Stimulated activated CD8-positive, alpha-beta memory T cell treated with anti-CD3 and anti-CD28 coated beads, Interleukin-7, amount 100 ng/mL, for 24 hours (primary cell): ENCODE measurements around the gene ARHGAP28.

Experiments
- DNase-seq: peaks from one replicate; pipeline ENCODE4 v3.0.0-alpha.2; 2020; ENCODE audit warnings: low read depth

The ARHGAP28 gene

GRCh38 chr18:6961331-6961730 lies 231.8 kb downstream of the ARHGAP28 start:
- no peak for DNase-seq

DNA sequence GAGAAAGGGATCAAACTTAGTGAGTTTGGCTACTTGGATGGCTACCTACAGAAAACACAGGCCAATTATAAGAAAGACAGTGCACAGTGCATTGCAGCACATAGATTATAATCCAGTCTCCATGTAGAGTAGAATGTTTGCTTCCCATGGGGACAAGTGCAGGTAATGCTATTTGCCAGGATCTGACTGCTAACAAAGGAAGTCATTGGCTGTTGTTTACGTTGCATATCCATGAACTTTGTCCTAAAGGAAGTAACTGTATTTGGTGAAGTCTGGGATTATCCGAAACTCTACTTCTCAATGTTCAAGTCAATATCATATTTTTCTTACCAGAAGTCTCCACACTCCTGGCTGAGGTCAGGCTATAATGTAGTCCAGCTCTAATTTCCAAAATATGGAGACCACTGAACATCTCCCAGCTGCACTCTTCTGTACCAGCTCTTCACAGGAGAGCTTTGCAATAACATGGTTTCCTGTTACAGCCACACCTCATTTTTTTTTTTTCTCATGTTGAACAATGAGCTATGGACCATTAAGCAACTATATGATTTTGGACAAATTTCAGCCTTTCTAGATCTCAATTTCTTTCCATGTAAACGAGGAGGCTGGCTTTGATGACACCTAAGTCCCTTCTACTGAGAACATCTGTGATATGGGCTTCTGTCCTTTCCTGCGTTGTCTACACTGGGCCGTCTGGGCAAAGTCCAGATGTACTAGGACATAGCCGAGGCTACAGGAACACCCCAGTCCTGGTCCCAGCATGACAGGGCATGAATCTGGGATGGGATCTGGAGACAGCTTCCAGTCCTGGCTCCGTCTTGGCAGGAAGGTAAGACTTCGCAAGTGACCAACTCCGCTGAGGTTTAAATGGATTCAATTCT lies 233.3 kb downstream of the ARHGAP28 start:
- no peak for DNase-seq

- DNase-seq = no peak
Observed at GRCh38 chr18:6963452-6964097, 234.1 kb downstream of the ARHGAP28 start.
